Measurements from ENCODE around the gene TTC4.

The TTC4 gene

GRCh38 chr1:54698346-54698745 is 17.3 kb upstream of the TTC4 start:
- H3K27me3 ChIP-seq (ENCODE audit: insufficient read depth, low read length, poor library complexity), result no peaks in the 10 kb centered on the region
- H3K18ac ChIP-seq (ENCODE audit: low read length), result no peak overlapping the region
- H3K79me2 ChIP-seq (ENCODE audit: control insufficient read depth, insufficient read depth, low read length), result no peaks in the 10 kb centered on the region
- H2BK5ac ChIP-seq (ENCODE audit: low read length), result no peak overlapping the region
- DNase-seq, result no peak
- no peak overlapping the region for H2AK5ac ChIP-seq (ENCODE audit: low read length)
- no peak overlapping the region for H3K23ac ChIP-seq (ENCODE audit: low read length)
- no peaks in the 10 kb centered on the region for H3K4me1 ChIP-seq (ENCODE audit: control insufficient read depth, low read depth, low read length)
- H3K9ac ChIP-seq (ENCODE audit: low read length), result no peak overlapping the region
- H3K36me3 ChIP-seq (ENCODE audit: control insufficient read depth, insufficient read depth, low read length), result no peaks in the 10 kb centered on the region
- no peak overlapping the region for H4K5ac ChIP-seq (ENCODE audit: low read length)
- H4K8ac ChIP-seq (ENCODE audit: low read depth, low read length), result no peak overlapping the region
- H2BK120ac ChIP-seq (ENCODE audit: low read depth, low read length), result no peak overlapping the region
- no peak overlapping the region for H3K27ac ChIP-seq (ENCODE audit: low read depth, low read length)
- H3K56ac ChIP-seq (ENCODE audit: low read length), result no peak overlapping the region
- H3K4me2 ChIP-seq (ENCODE audit: low read length), result no peak overlapping the region
- no peak overlapping the region for H2BK15ac ChIP-seq (replicated peaks; ENCODE audit: low read depth)
- H3K79me1 ChIP-seq (ENCODE audit: low read length), result no peaks in the 10 kb centered on the region
- H3K4ac ChIP-seq (ENCODE audit: low read depth, low read length), result no peak overlapping the region
- WGBS (ENCODE audit: extremely low coverage, insufficient coverage, low lambda C conversion rate), result no CpG with 5 or more reads among the region's 8 CpGs
- H3K4me3 ChIP-seq (ENCODE audit: low read length), result no peak overlapping the region

GRCh38 chr1:54699936-54700525 is 15.6 kb upstream of the TTC4 start:
- no peak overlapping the region for H3K4me3 ChIP-seq (ENCODE audit: low read length)
- H4K5ac ChIP-seq (ENCODE audit: low read length), result no peak overlapping the region
- no peaks in the 10 kb centered on the region for H3K36me3 ChIP-seq (ENCODE audit: control insufficient read depth, insufficient read depth, low read length)
- no peak for DNase-seq
- no peak overlapping the region for H2BK15ac ChIP-seq (replicated peaks; ENCODE audit: low read depth)
- H3K4me2 ChIP-seq (ENCODE audit: low read length), result no peak overlapping the region
- no peaks in the 10 kb centered on the region for H3K79me2 ChIP-seq (ENCODE audit: control insufficient read depth, insufficient read depth, low read length)
- no peak overlapping the region for H4K8ac ChIP-seq (ENCODE audit: low read depth, low read length)
- no peak overlapping the region for H2AK5ac ChIP-seq (ENCODE audit: low read length)
- H3K27me3 ChIP-seq (ENCODE audit: insufficient read depth, low read length, poor library complexity), result no peaks in the 10 kb centered on the region
- H3K79me1 ChIP-seq (ENCODE audit: low read length), result no peaks in the 10 kb centered on the region
- no peak overlapping the region for H3K18ac ChIP-seq (ENCODE audit: low read length)
- H3K4ac ChIP-seq (ENCODE audit: low read depth, low read length), result no peak overlapping the region
- no peak overlapping the region for H3K56ac ChIP-seq (ENCODE audit: low read length)
- H3K27ac ChIP-seq (ENCODE audit: low read depth, low read length), result no peak overlapping the region
- no peak overlapping the region for H2BK120ac ChIP-seq (ENCODE audit: low read depth, low read length)
- no peak overlapping the region for H2BK5ac ChIP-seq (ENCODE audit: low read length)
- no peak overlapping the region for H3K9ac ChIP-seq (ENCODE audit: low read length)
- no CpG with 5 or more reads among the region's 11 CpGs for WGBS (ENCODE audit: extremely low coverage, insufficient coverage, low lambda C conversion rate)
- H3K4me1 ChIP-seq (ENCODE audit: control insufficient read depth, low read depth, low read length), result no peaks in the 10 kb centered on the region
- no peak overlapping the region for H3K23ac ChIP-seq (ENCODE audit: low read length)

GRCh38 chr1:54701066-54701465 is 14.6 kb upstream of the TTC4 start:
- Histone ChIP-seq H2AK5ac (ENCODE audit: low read length) (no peak overlapping the region), H3K4ac (ENCODE audit: low read depth, low read length) (no peak overlapping the region), H2BK5ac (ENCODE audit: low read length) (no peak overlapping the region), H2BK120ac (ENCODE audit: low read depth, low read length) (no peak overlapping the region), H3K18ac (ENCODE audit: low read length) (no peak overlapping the region), H3K27ac (ENCODE audit: low read depth, low read length) (no peak overlapping the region), H4K8ac (ENCODE audit: low read depth, low read length) (no peak overlapping the region), H4K5ac (ENCODE audit: low read length) (no peak overlapping the region), H3K4me1 (ENCODE audit: control insufficient read depth, low read depth, low read length) (no peaks in the 10 kb centered on the region), H3K9ac (ENCODE audit: low read length) (no peak overlapping the region), H3K4me3 (ENCODE audit: low read length) (no peak overlapping the region), H3K79me2 (ENCODE audit: control insufficient read depth, insufficient read depth, low read length) (no peaks in the 10 kb centered on the region), H3K27me3 (ENCODE audit: insufficient read depth, low read length, poor library complexity) (no peaks in the 10 kb centered on the region), H3K4me2 (ENCODE audit: low read length) (no peak overlapping the region), H3K79me1 (ENCODE audit: low read length) (no peaks in the 10 kb centered on the region), H3K36me3 (ENCODE audit: control insufficient read depth, insufficient read depth, low read length) (no peaks in the 10 kb centered on the region), H3K56ac (ENCODE audit: low read length) (no peak overlapping the region), H3K23ac (ENCODE audit: low read length) (no peak overlapping the region), H2BK15ac (replicated peaks; ENCODE audit: low read depth) (no peak overlapping the region)
- WGBS (ENCODE audit: extremely low coverage, insufficient coverage, low lambda C conversion rate), result no CpG with 5 or more reads among the region's 9 CpGs
- no peak for DNase-seq

- Histone ChIP-seq H3K27ac (ENCODE audit: low read depth, low read length) (no peak overlapping the region), H2AK5ac (ENCODE audit: low read length) (no peak overlapping the region), H2BK15ac (replicated peaks; ENCODE audit: low read depth) (no peak overlapping the region), H3K4me3 (ENCODE audit: low read length) (no peak overlapping the region), H3K23ac (ENCODE audit: low read length) (no peak overlapping the region), H2BK5ac (ENCODE audit: low read length) (no peak overlapping the region), H3K36me3 (ENCODE audit: control insufficient read depth, insufficient read depth, low read length) (no peaks in the 10 kb centered on the region), H3K56ac (ENCODE audit: low read length) (no peak overlapping the region), H4K8ac (ENCODE audit: low read depth, low read length) (no peak overlapping the region), H3K4ac (ENCODE audit: low read depth, low read length) (no peak overlapping the region), H3K27me3 (ENCODE audit: insufficient read depth, low read length, poor library complexity) (no peaks in the 10 kb centered on the region), H4K5ac (ENCODE audit: low read length) (no peak overlapping the region), H2BK120ac (ENCODE audit: low read depth, low read length) (no peak overlapping the region), H3K9ac (ENCODE audit: low read length) (no peak overlapping the region), H3K79me1 (ENCODE audit: low read length) (no peaks in the 10 kb centered on the region), H3K4me2 (ENCODE audit: low read length) (no peak overlapping the region), H3K18ac (ENCODE audit: low read length) (no peak overlapping the region), H3K79me2 (ENCODE audit: control insufficient read depth, insufficient read depth, low read length) (no peaks in the 10 kb centered on the region), H3K4me1 (ENCODE audit: control insufficient read depth, low read depth, low read length) (no peaks in the 10 kb centered on the region)
- no CpG with 5 or more reads among the region's 11 CpGs for WGBS (ENCODE audit: extremely low coverage, insufficient coverage, low lambda C conversion rate)
- no peak for DNase-seq
Observed at GRCh38 chr1:54701996-54702395, 13.7 kb upstream of the TTC4 start.

GRCh38 chr1:54703471-54703870 is 12.2 kb upstream of the TTC4 start:
- H3K27me3 ChIP-seq (ENCODE audit: insufficient read depth, low read length, poor library complexity), result no peaks in the 10 kb centered on the region
- H3K4me3 ChIP-seq (ENCODE audit: low read length), result no peak overlapping the region
- H3K79me2 ChIP-seq (ENCODE audit: control insufficient read depth, insufficient read depth, low read length), result no peaks in the 10 kb centered on the region
- no peak overlapping the region for H4K5ac ChIP-seq (ENCODE audit: low read length)
- no peak overlapping the region for H3K56ac ChIP-seq (ENCODE audit: low read length)
- no peak for DNase-seq
- H3K18ac ChIP-seq (ENCODE audit: low read length), result no peak overlapping the region
- no CpG with 5 or more reads among the region's 10 CpGs for WGBS (ENCODE audit: extremely low coverage, insufficient coverage, low lambda C conversion rate)
- H3K27ac ChIP-seq (ENCODE audit: low read depth, low read length), result no peak overlapping the region
- no peak overlapping the region for H3K4me2 ChIP-seq (ENCODE audit: low read length)
- H3K36me3 ChIP-seq (ENCODE audit: control insufficient read depth, insufficient read depth, low read length), result no peaks in the 10 kb centered on the region
- no peak overlapping the region for H3K9ac ChIP-seq (ENCODE audit: low read length)
- no peak overlapping the region for H3K4ac ChIP-seq (ENCODE audit: low read depth, low read length)
- H3K23ac ChIP-seq (ENCODE audit: low read length), result no peak overlapping the region
- no peaks in the 10 kb centered on the region for H3K4me1 ChIP-seq (ENCODE audit: control insufficient read depth, low read depth, low read length)
- H3K79me1 ChIP-seq (ENCODE audit: low read length), result no peaks in the 10 kb centered on the region
- H2AK5ac ChIP-seq (ENCODE audit: low read length), result no peak overlapping the region
- H2BK15ac ChIP-seq (replicated peaks; ENCODE audit: low read depth), result no peak overlapping the region
- no peak overlapping the region for H4K8ac ChIP-seq (ENCODE audit: low read depth, low read length)
- no peak overlapping the region for H2BK120ac ChIP-seq (ENCODE audit: low read depth, low read length)
- no peak overlapping the region for H2BK5ac ChIP-seq (ENCODE audit: low read length)

- no peak for DNase-seq
- Histone ChIP-seq H2BK15ac (replicated peaks; ENCODE audit: low read depth) (no peak overlapping the region), H3K18ac (ENCODE audit: low read length) (no peak overlapping the region), H3K4me3 (ENCODE audit: low read length) (no peak overlapping the region), H3K36me3 (ENCODE audit: control insufficient read depth, insufficient read depth, low read length) (no peaks in the 10 kb centered on the region), H3K27me3 (ENCODE audit: insufficient read depth, low read length, poor library complexity) (no peaks in the 10 kb centered on the region), H3K79me2 (ENCODE audit: control insufficient read depth, insufficient read depth, low read length) (no peaks in the 10 kb centered on the region), H2AK5ac (ENCODE audit: low read length) (no peak overlapping the region), H4K8ac (ENCODE audit: low read depth, low read length) (no peak overlapping the region), H2BK120ac (ENCODE audit: low read depth, low read length) (no peak overlapping the region), H3K4ac (ENCODE audit: low read depth, low read length) (no peak overlapping the region), H2BK5ac (ENCODE audit: low read length) (no peak overlapping the region), H3K9ac (ENCODE audit: low read length) (no peak overlapping the region), H4K5ac (ENCODE audit: low read length) (no peak overlapping the region), H3K27ac (ENCODE audit: low read depth, low read length) (no peak overlapping the region), H3K79me1 (ENCODE audit: low read length) (no peaks in the 10 kb centered on the region), H3K56ac (ENCODE audit: low read length) (no peak overlapping the region), H3K4me1 (ENCODE audit: control insufficient read depth, low read depth, low read length) (no peaks in the 10 kb centered on the region), H3K23ac (ENCODE audit: low read length) (no peak overlapping the region), H3K4me2 (ENCODE audit: low read length) (no peak overlapping the region)
- WGBS (ENCODE audit: extremely low coverage, insufficient coverage, low lambda C conversion rate), result no CpG with 5 or more reads among the region's 2 CpGs
Observed at GRCh38 chr1:54705153-54705552, 10.5 kb upstream of the TTC4 start.

All from mesendoderm (in vitro differentiated cells).